Anterior cingulate cortex (tissue), 58 donors: ENCODE measurements around the gene GAPT.

Source experiments
- DNase-seq, 58 donors: peaks; one replicate each; lab custom pipeline; 2025; lab: John Stamatoyannopoulos, UW

The GAPT gene

DNA sequence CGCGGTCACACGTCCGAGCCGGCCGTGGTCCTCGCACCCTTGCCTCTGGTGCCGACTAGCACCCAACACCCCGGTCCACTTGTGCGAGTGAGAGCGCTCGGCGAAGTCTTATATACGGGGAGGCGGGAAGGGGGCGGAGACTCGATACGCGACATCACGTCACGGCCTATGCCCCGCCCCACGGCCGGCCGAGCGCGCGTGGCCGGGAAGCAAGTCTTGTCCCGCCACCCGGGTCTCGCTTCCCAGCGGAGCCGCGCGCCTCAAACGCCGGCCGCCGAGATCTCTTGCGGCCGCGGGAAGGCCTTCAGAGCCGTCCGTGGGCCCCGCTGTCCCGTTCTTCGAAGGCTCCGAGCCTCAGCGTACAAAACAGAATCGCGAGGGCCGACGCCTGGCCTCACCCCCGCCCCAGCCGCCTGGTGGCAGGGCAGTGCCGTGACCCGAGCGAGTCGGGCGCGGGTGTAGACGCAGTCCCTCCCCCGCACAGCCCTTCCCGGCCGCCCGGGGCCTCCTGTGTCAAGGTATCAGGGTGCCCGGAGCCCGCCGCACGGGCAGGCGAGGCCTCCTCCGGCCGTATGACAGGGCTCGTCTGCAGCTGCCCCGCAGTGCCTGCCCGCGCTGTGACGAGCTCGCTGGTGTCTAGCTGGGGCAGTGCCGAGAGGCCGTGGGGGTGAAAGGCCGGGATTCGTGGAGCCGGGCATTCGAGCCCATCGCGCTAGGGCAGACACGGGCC lies 31.1 kb upstream of the GAPT start, which contains the start of gene PLK2:
PLK2 (minus strand) TSS at position 85 of the 730 bp plus-strand sequence. CDS start 127 bp downstream, outside the sequence.
- DNase-seq: peak; percentile 40 to 98 (median 92)

DNA sequence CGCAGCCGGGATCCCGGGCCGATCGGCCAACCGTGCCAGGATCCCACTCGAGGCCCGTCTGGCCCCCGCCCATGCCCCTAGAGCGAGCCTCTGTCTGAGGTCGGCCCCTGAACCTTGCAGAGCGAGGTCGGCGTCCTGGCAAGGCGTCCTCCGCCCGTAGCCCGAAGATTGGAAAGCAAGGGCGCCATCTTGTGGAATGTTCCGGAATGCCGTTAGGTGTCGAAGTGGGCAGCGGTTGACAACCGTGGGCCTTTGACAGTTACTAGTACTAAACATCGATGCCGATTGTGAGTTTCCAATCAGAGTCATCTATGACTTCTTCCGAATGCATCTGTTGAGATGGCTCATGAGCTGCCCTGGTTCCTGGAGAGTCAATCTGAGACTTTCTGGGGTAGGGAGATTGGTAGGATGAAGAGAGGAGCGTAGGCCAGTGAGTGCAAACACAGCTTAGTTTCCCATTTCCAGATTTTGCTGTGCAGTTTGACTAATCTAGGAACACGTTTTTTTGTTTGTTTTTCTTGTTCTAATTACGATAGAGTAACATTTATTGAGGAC lies 30.4 kb upstream of the GAPT start:
- peak in 57 of 58 donors; percentile 19 to 90 (median 80) for DNase-seq

DNA sequence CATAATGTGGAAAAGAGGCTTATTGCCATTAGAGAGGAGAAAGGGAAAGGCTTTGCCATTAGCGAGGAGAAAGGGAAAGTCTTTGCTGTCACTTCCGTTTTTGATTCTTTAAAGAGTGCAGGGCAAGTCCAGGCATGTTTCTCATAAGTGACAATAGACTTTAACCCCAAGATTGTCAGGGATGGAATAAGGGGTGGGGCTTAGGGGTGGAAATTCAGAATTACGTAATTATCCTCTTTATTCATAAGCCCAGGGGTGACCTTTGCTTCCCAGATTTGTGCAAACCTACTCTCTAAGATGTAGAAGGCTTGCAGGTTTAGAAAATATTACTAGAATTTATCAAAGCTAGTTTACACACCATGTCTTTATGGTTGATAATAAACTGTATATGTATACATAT lies 29.1 kb upstream of the GAPT start:
- DNase-seq: no peak

DNA sequence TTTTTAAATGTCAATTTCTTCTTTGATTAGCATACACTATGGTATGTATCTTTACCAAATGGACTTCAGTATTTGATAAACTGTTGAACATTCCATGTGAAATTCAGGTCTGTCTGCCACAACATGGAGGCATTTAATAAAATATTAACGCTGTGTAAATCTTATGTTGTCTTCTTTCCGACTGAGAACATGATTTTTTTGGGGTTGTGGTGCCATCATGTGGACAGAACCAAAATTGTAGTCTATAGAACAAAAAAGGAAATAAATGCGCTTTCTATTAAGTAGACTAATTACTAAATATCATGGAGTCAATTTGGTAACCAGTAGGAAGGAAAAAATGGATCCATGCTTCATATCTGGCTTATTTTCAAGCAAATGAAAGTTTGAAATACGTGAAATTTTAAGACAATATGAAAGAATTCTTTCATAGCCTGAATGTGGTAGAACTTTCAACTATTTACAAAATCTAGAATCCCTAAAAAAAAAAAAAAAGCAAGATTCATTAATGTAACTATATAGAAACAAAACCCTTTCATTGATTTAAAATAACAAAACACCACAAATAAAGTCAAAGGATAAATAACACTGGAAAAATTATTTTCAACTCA lies 28.5 kb upstream of the GAPT start:
- DNase-seq: peak in 6 of 58 donors; percentile 3 to 34 (median 9)

DNA sequence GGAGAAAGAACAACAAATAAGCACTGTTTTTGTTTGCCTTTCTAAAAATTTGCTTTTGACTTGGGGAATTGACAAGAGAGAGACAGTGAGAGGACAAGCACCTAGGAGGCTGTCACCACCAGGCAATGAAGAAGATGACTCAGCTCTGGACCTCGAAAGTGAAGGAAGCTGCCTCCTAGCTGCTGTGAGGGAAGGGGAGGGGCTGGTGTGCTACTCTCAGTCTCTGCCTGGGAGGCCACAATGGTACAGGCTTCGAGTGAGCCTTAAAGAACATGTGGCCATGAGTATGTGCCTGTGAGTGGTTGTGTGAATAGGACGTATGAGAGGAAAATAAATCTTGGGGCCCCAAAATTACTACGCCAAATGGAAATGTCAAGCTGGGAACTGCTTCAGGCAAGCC lies 24.3 kb upstream of the GAPT start:
- DNase-seq: no peak

DNA sequence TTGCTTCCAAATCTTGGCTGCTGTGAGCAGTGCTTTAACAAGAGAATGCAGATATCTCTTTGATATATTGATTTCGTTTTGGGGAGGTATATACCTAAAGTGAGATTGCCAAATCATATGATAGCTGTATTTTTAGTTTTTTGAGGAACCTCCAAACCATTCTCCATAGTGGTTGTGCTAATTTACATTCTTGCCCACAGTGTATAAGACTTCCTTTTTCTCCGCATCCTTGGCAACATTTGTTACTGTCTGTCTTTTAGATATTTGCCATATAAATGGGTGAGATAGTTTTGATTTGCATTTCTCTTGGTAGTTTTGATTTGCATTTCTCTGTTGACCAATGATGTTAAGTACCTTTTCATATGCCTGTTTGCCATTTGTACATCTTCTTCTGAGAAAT lies 21.3 kb upstream of the GAPT start:
- DNase-seq: no peak

DNA sequence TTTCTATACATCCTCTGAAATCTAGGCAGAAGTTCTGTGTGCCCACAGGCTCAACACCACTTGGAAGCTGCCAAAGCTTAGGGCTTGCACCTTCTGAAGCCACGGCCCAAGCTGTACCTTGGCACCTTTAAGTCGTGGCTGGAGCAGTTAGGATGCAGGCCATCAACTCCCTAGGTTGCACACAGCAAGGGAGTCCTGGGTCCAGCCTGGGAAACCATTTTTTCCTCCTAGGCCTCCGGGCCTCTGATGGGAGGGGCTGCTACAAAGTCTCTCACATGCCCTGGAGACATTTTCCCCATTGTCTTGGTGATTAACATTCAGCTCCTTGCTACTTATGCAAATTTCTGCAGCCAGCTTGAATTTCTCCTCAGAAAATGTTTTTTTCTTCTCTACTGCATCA lies 15.8 kb upstream of the GAPT start:
- DNase-seq: no peak

DNA sequence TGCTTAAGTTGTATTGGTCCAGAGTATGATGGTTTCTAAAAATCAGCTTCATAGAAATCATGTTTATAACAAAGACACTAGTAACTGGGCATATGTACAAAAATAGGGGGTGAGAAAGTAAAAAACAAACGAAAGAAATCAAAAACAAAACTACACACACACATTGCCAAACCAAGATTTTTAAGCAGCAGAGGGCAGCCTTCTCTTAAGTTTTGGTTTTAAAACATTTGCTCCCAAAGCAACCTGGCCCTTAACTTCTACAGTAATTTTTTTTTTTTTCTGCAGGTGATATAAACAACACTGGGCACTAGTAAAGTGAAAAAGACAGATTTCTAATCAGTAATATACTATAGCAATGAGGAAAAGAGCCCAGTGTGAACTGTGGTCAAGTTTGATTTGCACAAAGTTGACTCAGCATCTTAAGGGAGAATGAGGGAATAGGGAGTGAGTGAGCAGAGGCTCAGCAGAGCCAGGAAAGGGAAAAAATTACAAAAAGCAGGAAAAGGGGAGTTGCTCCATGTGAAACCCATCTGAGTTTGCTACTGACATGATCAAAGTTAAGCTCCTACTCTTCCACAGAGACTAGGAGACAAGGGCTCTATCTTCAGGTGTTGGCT lies 13.4 kb upstream of the GAPT start:
- DNase-seq: no peak

DNA sequence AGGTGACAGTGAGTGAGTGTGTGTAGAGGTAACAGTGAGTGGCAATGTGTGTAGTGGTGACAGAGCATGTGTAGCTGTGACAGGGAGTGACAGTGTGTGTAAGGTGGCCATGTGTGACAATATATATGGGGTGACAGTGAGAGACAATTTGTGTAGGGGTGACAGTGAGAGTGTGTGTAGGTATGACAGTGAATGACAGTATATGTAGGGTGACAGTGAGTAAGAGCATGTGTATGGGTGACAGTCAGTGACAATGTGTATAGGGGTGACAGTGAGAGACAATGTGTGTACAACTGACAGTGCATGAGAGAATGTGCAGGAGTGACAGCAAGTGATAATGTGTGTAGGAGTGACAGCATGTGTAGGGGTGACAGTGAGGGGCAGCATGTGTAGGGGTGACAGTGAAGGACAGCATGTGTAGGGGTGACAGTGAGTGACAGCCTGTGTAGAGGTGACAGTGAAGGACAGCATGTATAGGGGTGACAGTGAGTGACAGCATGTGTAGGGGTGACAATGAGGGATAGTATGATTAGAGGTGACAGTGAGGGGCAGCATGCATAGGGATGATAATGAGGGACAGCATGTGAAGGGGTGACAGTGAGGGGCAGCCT lies 10.1 kb upstream of the GAPT start:
- no peak for DNase-seq

DNA sequence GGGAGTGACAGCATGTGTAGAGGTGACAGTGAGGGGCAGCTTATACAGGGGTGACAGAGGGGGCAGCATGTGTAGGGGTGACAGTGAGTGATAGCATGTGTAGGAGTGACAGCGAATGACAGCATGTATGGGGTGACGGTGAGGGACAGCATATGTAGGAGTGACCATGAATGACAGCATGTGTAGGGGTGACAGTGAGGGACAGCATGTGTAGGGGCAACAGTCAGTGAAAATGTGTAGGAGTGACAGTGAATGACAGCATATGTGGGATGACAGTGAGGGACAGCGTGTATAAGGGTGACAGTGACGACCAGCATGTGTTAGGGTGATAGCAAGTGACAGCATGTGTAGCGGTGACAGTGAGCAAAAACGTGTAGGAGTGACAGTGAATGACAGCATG lies 9.4 kb upstream of the GAPT start:
- no peak for DNase-seq

DNA sequence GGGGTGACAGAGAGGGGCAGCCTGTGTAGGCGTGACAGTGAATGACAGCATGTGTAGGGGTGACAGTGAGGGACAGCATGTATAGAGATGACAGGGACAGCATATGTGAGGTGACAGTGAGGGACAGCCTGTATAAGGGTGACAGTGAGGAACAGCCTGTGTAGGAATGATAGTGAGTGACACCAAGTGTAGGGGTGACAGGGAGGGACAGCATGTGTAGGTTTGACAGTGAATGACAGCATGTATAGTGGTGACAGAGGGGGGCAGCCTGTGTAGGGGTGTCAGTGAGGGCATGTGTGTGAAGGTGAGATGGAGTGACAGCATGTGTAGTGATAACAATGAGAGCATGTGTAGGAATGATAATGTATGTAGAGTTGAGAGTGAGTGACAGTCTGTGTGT lies 8.7 kb upstream of the GAPT start:
- no peak for DNase-seq

DNA sequence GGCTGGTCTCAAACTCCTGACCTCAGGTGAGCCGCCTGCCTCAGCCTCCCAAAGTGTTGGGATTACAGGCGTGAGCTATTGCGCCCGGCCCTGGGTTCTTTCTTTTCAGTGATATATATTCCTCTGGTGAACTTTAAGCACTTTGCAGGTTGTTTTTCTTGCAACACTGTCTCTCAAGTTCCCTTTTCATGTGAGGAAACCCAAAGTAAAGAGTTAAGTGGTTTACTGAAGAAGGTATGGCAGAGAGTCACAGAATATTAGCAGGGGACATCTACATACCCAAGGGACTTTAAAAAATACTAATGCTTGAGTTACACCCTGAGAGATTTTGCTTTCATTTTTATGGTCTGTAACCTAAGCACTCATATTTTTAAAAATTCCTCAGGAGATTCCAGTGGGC lies 6.7 kb upstream of the GAPT start:
- no peak for DNase-seq

DNA sequence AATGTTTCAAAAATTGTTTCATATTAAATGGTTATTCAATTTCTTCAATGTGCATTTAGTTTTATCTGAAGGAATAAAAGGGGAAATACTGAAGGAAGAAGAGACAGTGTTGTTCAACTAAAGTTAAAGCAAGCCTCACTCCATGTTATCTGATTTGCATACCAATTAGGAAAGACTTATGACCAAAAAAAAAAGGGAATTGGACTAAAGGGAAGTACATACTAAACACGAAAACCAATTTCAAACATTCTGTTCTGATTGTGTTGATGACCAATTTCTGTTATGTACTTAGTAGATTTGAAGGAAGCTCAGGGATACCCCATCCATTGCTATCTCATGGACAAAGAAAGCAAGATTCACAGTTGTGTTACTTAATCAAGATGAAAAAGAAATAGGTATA lies 4.9 kb upstream of the GAPT start:
- DNase-seq: no peak

DNA sequence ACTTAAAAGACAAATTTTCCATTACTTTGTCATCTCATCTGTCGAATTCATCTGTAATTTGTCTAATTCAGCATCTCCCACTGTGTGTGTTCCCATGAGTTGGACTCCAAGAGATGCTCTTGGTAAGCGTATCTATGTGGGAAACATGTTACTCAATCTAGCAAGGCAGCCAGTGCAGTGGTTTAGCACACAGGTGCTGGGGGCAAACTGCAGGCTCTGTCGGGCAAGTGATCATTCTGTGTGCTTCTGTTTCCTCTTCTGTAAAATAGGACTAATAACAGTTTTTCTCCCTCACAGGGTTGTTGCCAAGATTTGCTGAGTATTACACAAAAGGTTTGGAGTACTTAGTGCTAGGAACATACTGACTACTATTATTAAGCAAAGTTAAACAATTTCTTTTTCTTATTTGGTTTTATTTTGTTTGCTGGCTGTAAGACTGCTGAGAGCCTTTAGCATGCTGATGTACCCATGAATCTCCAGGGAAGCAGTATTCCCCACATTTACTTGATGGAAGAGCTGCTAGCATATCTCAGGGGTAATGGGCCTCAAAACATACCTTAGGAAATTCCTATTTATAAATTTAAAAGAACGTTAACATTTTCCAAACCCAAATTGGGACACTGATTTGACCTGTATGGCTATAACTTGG lies 709 bp upstream of the GAPT start:
- DNase-seq: no peak

DNA sequence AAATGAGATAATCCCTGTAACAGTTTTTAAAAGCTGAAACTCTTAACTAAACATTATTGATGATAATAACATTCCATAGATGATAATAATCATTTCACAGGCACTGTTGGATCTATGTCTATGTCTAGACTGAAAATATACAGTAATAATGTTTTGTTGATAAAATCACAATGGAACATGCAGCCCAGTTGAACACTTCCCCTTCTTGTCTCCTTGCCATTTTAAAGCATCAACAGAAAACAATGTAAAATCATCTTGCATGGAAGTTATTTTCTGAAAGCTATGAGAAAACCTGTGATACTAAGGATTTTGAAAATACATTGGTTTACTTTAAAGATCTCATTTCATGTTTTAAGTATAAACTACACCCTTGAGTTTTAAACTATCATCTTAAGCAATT lies 1.9 kb downstream of the GAPT start:
- DNase-seq: no peak

DNA sequence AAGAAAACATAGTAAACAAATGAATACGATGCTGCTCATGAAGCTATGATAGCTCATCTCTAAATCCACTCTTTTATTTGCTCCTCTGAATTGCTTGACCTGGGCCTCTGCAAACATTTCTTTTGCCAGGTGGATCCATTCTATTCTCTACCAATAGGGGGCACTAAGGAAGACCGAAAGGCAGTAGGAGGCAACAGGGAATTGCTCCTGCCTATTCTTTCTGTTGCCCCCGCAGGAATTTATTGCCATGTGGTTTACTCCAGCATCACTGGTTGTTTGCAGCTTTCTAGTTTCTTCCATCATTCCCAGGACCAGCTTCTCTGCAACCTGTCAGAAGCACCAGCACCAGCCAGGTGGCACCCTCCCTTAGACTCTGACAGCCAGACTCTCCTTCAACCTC lies 5.3 kb downstream of the GAPT start:
- no peak for DNase-seq

DNA sequence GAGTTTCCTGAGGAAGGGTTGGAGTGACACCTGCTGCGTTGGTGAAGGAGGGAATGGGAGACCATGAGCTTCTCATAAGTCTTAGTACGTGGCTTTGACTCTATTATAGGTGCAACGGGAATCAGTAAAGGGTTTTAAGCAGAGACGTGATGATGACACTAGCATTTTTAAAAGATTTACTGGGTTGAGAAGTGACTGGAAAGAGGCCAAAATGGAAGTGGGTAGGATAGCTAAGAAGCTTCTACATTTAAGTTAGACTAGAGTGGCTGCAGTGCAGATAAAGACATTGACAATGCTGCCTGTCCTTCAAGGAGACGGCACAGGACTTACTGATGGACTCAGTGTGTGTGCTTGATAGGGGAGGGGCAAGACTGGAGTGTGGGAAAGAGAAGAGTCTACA lies 6.2 kb downstream of the GAPT start:
- no peak for DNase-seq

DNA sequence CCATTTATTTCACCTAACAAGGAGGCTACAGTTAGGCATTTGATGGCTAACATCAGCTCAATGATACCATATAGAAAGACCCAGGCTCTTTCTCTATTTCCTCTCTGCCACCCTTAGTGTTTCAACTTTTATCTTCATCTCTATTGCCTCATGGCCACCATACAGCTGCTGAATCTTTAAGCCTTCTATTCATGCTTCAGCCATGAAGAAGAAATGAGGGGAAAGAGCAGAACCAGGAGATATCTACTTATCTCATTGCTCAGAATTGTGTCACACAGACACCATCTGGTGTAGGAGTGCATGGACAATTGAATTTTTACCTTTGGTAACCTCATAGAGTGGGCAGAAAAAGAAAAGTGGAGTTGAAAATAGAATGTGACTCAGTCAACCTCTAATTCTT lies 6.7 kb downstream of the GAPT start:
- no peak for DNase-seq

DNA sequence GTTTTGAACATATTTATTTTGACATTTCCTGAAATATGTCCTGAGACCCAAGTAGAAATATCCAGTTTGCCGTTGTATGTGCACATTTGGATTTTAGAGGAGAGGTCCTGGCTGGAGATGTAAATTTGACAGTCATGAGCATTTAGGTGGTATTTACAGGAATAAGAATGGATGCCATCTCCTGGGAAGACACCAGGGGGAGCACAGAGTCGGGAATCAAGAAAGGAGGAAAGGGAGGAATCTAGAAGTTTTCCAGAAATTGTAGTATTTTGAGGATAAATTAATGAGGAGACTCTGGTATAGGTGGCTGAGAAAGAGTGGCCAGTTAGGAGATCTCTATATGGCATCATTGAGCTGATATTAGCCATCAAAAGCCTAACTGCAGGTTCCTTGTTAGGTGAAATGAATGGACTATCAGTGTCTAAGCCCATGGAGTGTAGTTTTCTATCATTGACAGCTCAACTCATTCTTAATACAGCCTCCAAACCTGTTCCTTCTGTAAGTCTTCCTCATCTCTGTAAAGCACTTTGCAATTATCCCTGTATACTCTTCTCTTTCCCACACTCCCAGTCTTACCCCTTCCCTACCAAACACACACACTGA lies 7.2 kb downstream of the GAPT start:
- DNase-seq: peak in 22 of 58 donors; percentile 1 to 63 (median 12)

DNA sequence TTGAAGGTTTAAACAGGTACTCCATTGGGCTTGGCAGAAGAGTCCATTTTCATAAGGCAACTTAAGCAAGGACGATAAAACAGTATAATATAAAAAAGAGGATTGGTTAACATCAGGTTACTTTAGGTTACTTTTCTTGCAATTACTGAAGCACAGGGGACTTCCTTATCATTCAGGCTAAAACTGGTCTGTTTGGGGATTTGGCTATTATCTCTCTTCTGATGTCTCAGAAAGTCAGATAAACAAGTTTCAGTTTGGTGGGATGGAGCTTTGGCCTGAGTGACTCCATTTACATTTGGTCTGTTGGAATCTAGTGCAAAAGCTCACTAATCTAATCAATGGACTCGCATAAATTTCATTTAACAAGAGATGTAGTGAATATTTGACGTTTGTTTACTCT lies 8.0 kb downstream of the GAPT start:
- DNase-seq: no peak
